ENCODE measurements around the gene FRY. TPM values are rescaled to one million over a fixed set of nuclear protein-coding genes. Genes with fewer than 3 reads are reported as not detected.

FRY gene
- total and polyA plus RNA-seq, 2 of the 13 experiments (the other 11 are each of a cell fraction or from before 2014, with no cell fraction given) = 8.2 to 13.1 TPM

GRCh38 chr13:32202268-32202667 is 170.7 kb downstream of the FRY start:
- Histone ChIP-seq H4K20me1 (ENCODE audit: insufficient read depth, low read length) (no peaks in the 10 kb centered on the region), H2AFZ (ENCODE audit: low read length) (no peak overlapping the region), H3K4me1 (ENCODE audit: insufficient read depth, low read length) (no peaks in the 10 kb centered on the region), H3K4me2 (ENCODE audit: low read depth, low read length) (no peak overlapping the region), H3K79me2 (ENCODE audit: insufficient read depth, low read length) (no peaks in the 10 kb centered on the region), H3K4me3 (replicated peaks in 1 of 3; ENCODE audit: insufficient read depth in 1 of 3, low read depth in 2 of 3, low read length in 3 of 3) (no peak overlapping the region), H3K27ac (ENCODE audit: extremely low read length, insufficient read depth, low read length) (no peak overlapping the region), H3K9me3 (ENCODE audit: low read length) (no peaks in the 10 kb centered on the region), H3K36me3 (replicated peaks in 1 of 2; ENCODE audit: control insufficient read depth in 1 of 2, insufficient read depth in 2 of 2, low read length in 2 of 2) (peaks cover 2 to 6% of the 10 kb centered on the region in 2 experiments; a peak in 4 of 5 replicates), H3K27me3 (ENCODE audit: control insufficient read depth in 1 of 2, insufficient read depth in 2 of 2, low read length in 2 of 2) (no peaks in the 10 kb centered on the region), H3K9ac (ENCODE audit: insufficient read depth, low read depth, low read length) (no peak overlapping the region)
- in situ Hi-C loops (cut with HindIII; ENCODE audit: extremely low pct_ligation_motif_present, low pct_unique_long_range_greater_than_20kb) = no loop called here
- DNase-seq (ENCODE audit: low spot score) (no peak), FAIRE-seq (no peak), ATAC-seq (no peak)
- TF ChIP-seq TOE1 (CRISPR knock-in tag; IDR thresholded peaks at IDR 0.05) (no peak), KAT7 (CRISPR knock-in tag; IDR thresholded peaks at IDR 0.05; ENCODE audit: borderline replicate concordance) (no peak), MED8 (CRISPR knock-in tag; IDR thresholded peaks at IDR 0.05; ENCODE audit: insufficient replicate concordance) (no peak), KLF13 (CRISPR knock-in tag; IDR thresholded peaks at IDR 0.05) (no peak)
- no TSS peak for BruUV-seq (replicated peaks)
- WGBS (ENCODE audit: low lambda C conversion rate) = 96% methylated on average over 6 of the region's 6 CpGs
- CTCF ChIA-PET (ENCODE audit: low intra/inter-chr PET ratio, low total read pairs) = no interaction called here
- POLR2A ChIA-PET = no interaction called here
- intact Hi-C loops (cut with micrococcal nuclease; ENCODE audit: unreplicated experiment) = no loop called here

GRCh38 chr13:32203221-32203620 is 171.6 kb downstream of the FRY start:
- in situ Hi-C loops (cut with HindIII; ENCODE audit: extremely low pct_ligation_motif_present, low pct_unique_long_range_greater_than_20kb) = no loop called here
- POLR2A ChIA-PET = no interaction called here
- FAIRE-seq = no peak
- TF ChIP-seq ZNF335 (CRISPR knock-in tag; IDR thresholded peaks at IDR 0.05) (no peak), PRDM10 (CRISPR knock-in tag; IDR thresholded peaks at IDR 0.05; ENCODE audit: low read depth) (no peak), MED1 (CRISPR knock-in tag; IDR thresholded peaks at IDR 0.05) (no peak), ZNF629 (CRISPR knock-in tag; conservative IDR thresholded peaks at IDR 0.05) (no peak), NFKB2 (CRISPR knock-in tag; IDR thresholded peaks at IDR 0.05; ENCODE audit: borderline replicate concordance) (no peak), MAX (IDR thresholded peaks at IDR 0.05) (no peak), THAP11 (CRISPR knock-in tag; IDR thresholded peaks at IDR 0.05) (no peak)

More at GRCh38 chr13:32203221-32203620, 171.6 kb downstream of the FRY start:
- no peaks in the 10 kb centered on the region for H3K27me3 ChIP-seq (ENCODE audit: control insufficient read depth in 1 of 2, insufficient read depth in 2 of 2, low read length in 2 of 2)
- CTCF ChIA-PET (ENCODE audit: low intra/inter-chr PET ratio, low total read pairs) = no interaction called here
- WGBS (ENCODE audit: low lambda C conversion rate) = 96% methylated on average over 4 of the region's 5 CpGs
- H3K27ac ChIP-seq (ENCODE audit: extremely low read length, insufficient read depth, low read length) = no peak overlapping the region
- H3K4me3 ChIP-seq (replicated peaks in 1 of 3; ENCODE audit: insufficient read depth in 1 of 3, low read depth in 2 of 3, low read length in 3 of 3) = no peak overlapping the region
- no peak overlapping the region for H3K9ac ChIP-seq (ENCODE audit: insufficient read depth, low read depth, low read length)
- H3K4me1 ChIP-seq (ENCODE audit: insufficient read depth, low read length) = no peaks in the 10 kb centered on the region
- H3K36me3 ChIP-seq (replicated peaks in 1 of 2; ENCODE audit: control insufficient read depth in 1 of 2, insufficient read depth in 2 of 2, low read length in 2 of 2) = peaks cover 4 to 10% of the 10 kb centered on the region in 2 experiments
- H4K20me1 ChIP-seq (ENCODE audit: insufficient read depth, low read length) = no peaks in the 10 kb centered on the region
- intact Hi-C loops (cut with micrococcal nuclease; ENCODE audit: unreplicated experiment) = no loop called here
- H2AFZ ChIP-seq (ENCODE audit: low read length) = no peak overlapping the region
- H3K79me2 ChIP-seq (ENCODE audit: insufficient read depth, low read length) = no peaks in the 10 kb centered on the region
- DNase-seq (ENCODE audit: low spot score) (no peak), ATAC-seq (no peak)
- H3K4me2 ChIP-seq (ENCODE audit: low read depth, low read length) = no peak overlapping the region
- BruUV-seq (replicated peaks) = no TSS peak
- no peaks in the 10 kb centered on the region for H3K9me3 ChIP-seq (ENCODE audit: low read length)

Measured in HepG2 (cell line).